Glutamatergic neuron (in vitro differentiated cells): Measurements from ENCODE around the gene MINDY4. TPM values are rescaled to one million over a fixed set of nuclear protein-coding genes. Genes with fewer than 3 reads are reported as not detected.

ENCODE experiments used
- DNase-seq: peaks from one replicate; pipeline ENCODE4 v3.0.0; 2022
- H3K27ac Mint-ChIP-seq: one replicate; pipeline ENCODE4 v1.8.0; 2020; ENCODE audit warnings: mild to moderate bottlenecking, mixed read lengths, inconsistent platforms; ENCODE audit not compliant: unreplicated experiment
- H3K27me3 Mint-ChIP-seq: one replicate; pipeline ENCODE4 v1.8.0; 2020; ENCODE audit warnings: mild to moderate bottlenecking, moderate library complexity, mixed read lengths, inconsistent platforms; ENCODE audit not compliant: unreplicated experiment
- H3K36me3 Mint-ChIP-seq: one replicate; pipeline ENCODE4 v1.8.0; 2020; ENCODE audit warnings: mild to moderate bottlenecking, mixed read lengths, inconsistent platforms; ENCODE audit not compliant: unreplicated experiment
- H3K4me1 Mint-ChIP-seq: one replicate; pipeline ENCODE4 v1.8.0; 2020; ENCODE audit warnings: mild to moderate bottlenecking, low read depth, mixed read lengths, inconsistent platforms; ENCODE audit not compliant: unreplicated experiment
- H3K4me3 Mint-ChIP-seq: one replicate; pipeline ENCODE4 v1.8.0; 2020; ENCODE audit warnings: mild to moderate bottlenecking, mixed read lengths, inconsistent platforms; ENCODE audit not compliant: unreplicated experiment
- H3K9me3 Mint-ChIP-seq: one replicate; pipeline ENCODE4 v1.8.0; 2020; ENCODE audit warnings: mild to moderate bottlenecking, moderate library complexity, mixed read lengths, inconsistent platforms; ENCODE audit not compliant: unreplicated experiment
- CTCF ChIP-seq: fragments of 200-600 bp; sonication (generic); IDR thresholded peaks from one replicate; pipeline ENCODE4 v1.5.0; 2021; ENCODE audit not compliant: partially characterized antibody, unreplicated experiment
- total RNA-seq: library from RNA; stranded (reverse); fragmentation: NEBNext Ultra II Directional; extraction: Animal tissue kit (Norgen Biotek cat#: 25700); gene quantifications from one replicate; pipeline ENCODE4 v1.2.1, GENCODE V29; 2021; ENCODE audit not compliant: unreplicated experiment

Gene MINDY4
- total RNA-seq, 1 donor from 2014 or later, result 2.3 TPM

- Mint-ChIP-seq H3K4me3 (no peak overlapping the region), H3K27me3 (peaks cover 2% of the 10 kb centered on the region), H3K4me1 (no peaks in the 10 kb centered on the region), H3K36me3 (no peaks in the 10 kb centered on the region), H3K9me3 (no peaks in the 10 kb centered on the region), H3K27ac (no peak overlapping the region)
- no peak for DNase-seq
- TF ChIP-seq CTCF, result no peak
Measured at GRCh38 chr7:30796105-30796869, 25.1 kb downstream of the MINDY4 start.

- no peak for TF ChIP-seq CTCF
- H3K27ac Mint-ChIP-seq, result no peak overlapping the region
- no peaks in the 10 kb centered on the region for H3K4me1 Mint-ChIP-seq
- H3K4me3 Mint-ChIP-seq, result no peak overlapping the region
- no peaks in the 10 kb centered on the region for H3K36me3 Mint-ChIP-seq
- no peak for DNase-seq
- H3K27me3 Mint-ChIP-seq, result peaks cover 2% of the 10 kb centered on the region
- no peaks in the 10 kb centered on the region for H3K9me3 Mint-ChIP-seq
Measured at GRCh38 chr7:30797176-30798040, 26.2 kb downstream of the MINDY4 start.

- H3K36me3 Mint-ChIP-seq, result no peaks in the 10 kb centered on the region
- no peak overlapping the region for H3K27ac Mint-ChIP-seq
- H3K27me3 Mint-ChIP-seq, result peaks cover 2% of the 10 kb centered on the region
- no peaks in the 10 kb centered on the region for H3K9me3 Mint-ChIP-seq
- H3K4me1 Mint-ChIP-seq, result no peaks in the 10 kb centered on the region
- no peak for DNase-seq
- TF ChIP-seq CTCF, result no peak
- H3K4me3 Mint-ChIP-seq, result no peak overlapping the region
Measured at GRCh38 chr7:30799206-30799975, 28.2 kb downstream of the MINDY4 start.

- H3K4me1 Mint-ChIP-seq, result no peaks in the 10 kb centered on the region
- H3K36me3 Mint-ChIP-seq, result no peaks in the 10 kb centered on the region
- no peak overlapping the region for H3K4me3 Mint-ChIP-seq
- DNase-seq, result no peak
- H3K9me3 Mint-ChIP-seq, result no peaks in the 10 kb centered on the region
- no peak overlapping the region for H3K27ac Mint-ChIP-seq
- peaks cover 2% of the 10 kb centered on the region for H3K27me3 Mint-ChIP-seq
- TF ChIP-seq CTCF, result no peak
Measured at GRCh38 chr7:30799976-30800661, 28.9 kb downstream of the MINDY4 start.
